OCI-LY7 (cell line): ENCODE data around the gene TGM6. TPM values are rescaled to one million over a fixed set of nuclear protein-coding genes. Genes with fewer than 3 reads are reported as not detected.

Experiments used
- BruUV-seq: library from RNA; stranded (reverse); fragments of 400-500 nt; replicated peaks from 2 replicates; lab custom pipeline; 2021; lab: Mats Ljungman, UMichigan
- CTCF ChIA-PET: fragments of 300-600 bp; sonication (Branson Sonifier 250); formaldehyde crosslinking; loops from one replicate; lab custom pipeline; 2022; ENCODE audit warnings: antibody characterized with exemption; ENCODE audit not compliant: unreplicated experiment; lab: Charles Lee
- POLR2A ChIA-PET: fragments of 300-600 bp; sonication (Branson Sonifier 250); formaldehyde crosslinking; loops from one replicate; lab custom pipeline; 2022; ENCODE audit warnings: antibody characterized with exemption; lab: Charles Lee
- DNase-seq: peaks from one replicate; pipeline ENCODE4 v3.0.0-alpha.2; 2015; ENCODE audit warnings: low spot score
- H2AFZ ChIP-seq: fragments of 200-600 bp; sonication (generic), shearing (Covaris generic); 2 replicates; pipeline ENCODE4 v1.6.1; 2014; ENCODE audit warnings: mild to moderate bottlenecking, antibody characterized with exemption, low read length, moderate library complexity
- H3K27ac ChIP-seq: fragments of 200-600 bp; sonication (generic); 2 replicates; pipeline ENCODE4 v1.5.1; 2014; ENCODE audit warnings: mixed run types, low read depth, mild to moderate bottlenecking, moderate library complexity, low read length, inconsistent platforms; ENCODE audit not compliant: poor library complexity, severe bottlenecking
- H3K36me3 ChIP-seq: fragments of 200-600 bp; sonication (generic); 2 replicates; pipeline ENCODE4 v1.6.1; 2014; ENCODE audit warnings: mild to moderate bottlenecking, antibody characterized with exemption, low read length, moderate library complexity, mixed read lengths; ENCODE audit not compliant: insufficient read depth
- H3K4me1 ChIP-seq: fragments of 200-600 bp; sonication (generic); 2 replicates; pipeline ENCODE4 v1.5.1; 2014; ENCODE audit warnings: mild to moderate bottlenecking, low read length; ENCODE audit not compliant: insufficient read depth, poor library complexity, severe bottlenecking
- H3K4me2 ChIP-seq: fragments of 200-600 bp; sonication (generic); 2 replicates; pipeline ENCODE4 v1.6.1; 2014; ENCODE audit warnings: mild to moderate bottlenecking, low read length
- H3K4me3 ChIP-seq: fragments of 200-600 bp; sonication (generic); 2 replicates; pipeline ENCODE4 v1.5.1; 2014; ENCODE audit warnings: mild to moderate bottlenecking, low read depth, low read length; ENCODE audit not compliant: poor library complexity, severe bottlenecking
- H3K79me2 ChIP-seq: fragments of 200-600 bp; sonication (generic); 2 replicates; pipeline ENCODE4 v1.6.1; 2016; ENCODE audit warnings: low read depth, mild to moderate bottlenecking, low read length, moderate library complexity, mixed read lengths; ENCODE audit not compliant: insufficient read depth
- H3K9me2 ChIP-seq: fragments of 200-600 bp; sonication (generic); 2 replicates; pipeline ENCODE4 v1.6.1; 2016; ENCODE audit warnings: mild to moderate bottlenecking, low read length, mixed read lengths; ENCODE audit not compliant: insufficient read depth
- H3K9me3 ChIP-seq: fragments of 200-600 bp; sonication (generic); 2 replicates; pipeline ENCODE4 v1.6.1; 2014; ENCODE audit warnings: mild to moderate bottlenecking, mixed run types, low read length, mixed read lengths
- H4K20me1 ChIP-seq: fragments of 200-600 bp; sonication (generic); 2 replicates; pipeline ENCODE4 v1.6.1; 2014; ENCODE audit warnings: mild to moderate bottlenecking, antibody characterized with exemption, low read length, moderate library complexity, mixed read lengths; ENCODE audit not compliant: insufficient read depth
- EZH2phosphoT487 ChIP-seq: fragments of 200-600 bp; sonication (generic); IDR thresholded peaks from 2 replicates; pipeline ENCODE4 v1.6.1; 2018; ENCODE audit warnings: low read depth, borderline replicate concordance, mild to moderate bottlenecking, mixed run types, antibody characterized with exemption, low read length, moderate library complexity, mixed read lengths
- intact Hi-C: fragments of 100-400 bp; cut with micrococcal nuclease; formaldehyde crosslinking; loops from one replicate; pipeline ENCODE4 v1.10.0; 2022; ENCODE audit not compliant: unreplicated experiment
- total RNA-seq, 2 experiments: library from RNA; depleted of rRNA in 1 of 2; stranded (reverse); fragments of >200 nt in 1 of 2; shearing (Covaris generic) in 1 of 2; gene quantifications; 2 replicates each; pipeline ENCODE4 v1.2.3, GENCODE V29; 2014 to 2022
- TF ChIP-seq, protein P1 (sequence below): fragments of 200-600 bp; sonication (generic); conservative IDR thresholded peaks from 2 replicates; pipeline ENCODE4 v1.5.1; 2014; ENCODE audit warnings: mild to moderate bottlenecking, antibody characterized with exemption, low read length, moderate library complexity, mixed read lengths

The TGM6 gene
- total RNA-seq, 2 experiments from 2014 or later: not detected

DNA sequence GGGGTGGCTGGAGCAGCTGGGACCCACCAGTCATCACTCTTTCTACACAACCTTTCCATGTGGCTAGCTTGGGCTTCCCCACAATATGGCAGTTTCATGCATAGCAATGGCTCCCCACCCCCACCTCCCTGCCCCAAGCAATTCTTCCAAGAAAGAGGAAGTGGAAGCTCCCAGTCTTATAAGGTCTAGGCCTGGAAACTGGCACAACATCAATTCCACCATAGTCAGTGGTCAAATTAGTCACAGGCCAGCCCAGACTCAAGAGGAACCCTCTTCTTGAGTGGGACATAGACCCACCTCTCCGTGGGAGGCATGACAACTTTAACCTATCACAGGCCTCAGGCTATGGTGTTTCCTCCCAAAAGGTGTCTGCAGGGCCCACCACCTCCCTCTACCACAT, 17.7 kb downstream of the TGM6 start:
- POLR2A ChIA-PET: interaction anchor here (0.6 to 1.1 kb wide), 2 partner anchors 24 to 174 kb away, joined by 3 to 12 read pairs; no protein-coding TSS in a partner anchor
- CTCF ChIA-PET: no interaction called here
- Histone ChIP-seq H3K79me2 (no peaks in the 10 kb centered on the region), H4K20me1 (no peaks in the 10 kb centered on the region), H3K4me1 (no peaks in the 10 kb centered on the region), H3K4me3 (no peak overlapping the region), H3K4me2 (no peak overlapping the region), H3K9me3 (no peaks in the 10 kb centered on the region), H2AFZ (no peak overlapping the region), H3K27ac (no peak overlapping the region), H3K36me3 (no peaks in the 10 kb centered on the region), H3K9me2 (no peaks in the 10 kb centered on the region)
- TF ChIP-seq, protein P1, sequence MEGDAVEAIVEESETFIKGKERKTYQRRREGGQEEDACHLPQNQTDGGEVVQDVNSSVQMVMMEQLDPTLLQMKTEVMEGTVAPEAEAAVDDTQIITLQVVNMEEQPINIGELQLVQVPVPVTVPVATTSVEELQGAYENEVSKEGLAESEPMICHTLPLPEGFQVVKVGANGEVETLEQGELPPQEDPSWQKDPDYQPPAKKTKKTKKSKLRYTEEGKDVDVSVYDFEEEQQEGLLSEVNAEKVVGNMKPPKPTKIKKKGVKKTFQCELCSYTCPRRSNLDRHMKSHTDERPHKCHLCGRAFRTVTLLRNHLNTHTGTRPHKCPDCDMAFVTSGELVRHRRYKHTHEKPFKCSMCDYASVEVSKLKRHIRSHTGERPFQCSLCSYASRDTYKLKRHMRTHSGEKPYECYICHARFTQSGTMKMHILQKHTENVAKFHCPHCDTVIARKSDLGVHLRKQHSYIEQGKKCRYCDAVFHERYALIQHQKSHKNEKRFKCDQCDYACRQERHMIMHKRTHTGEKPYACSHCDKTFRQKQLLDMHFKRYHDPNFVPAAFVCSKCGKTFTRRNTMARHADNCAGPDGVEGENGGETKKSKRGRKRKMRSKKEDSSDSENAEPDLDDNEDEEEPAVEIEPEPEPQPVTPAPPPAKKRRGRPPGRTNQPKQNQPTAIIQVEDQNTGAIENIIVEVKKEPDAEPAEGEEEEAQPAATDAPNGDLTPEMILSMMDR: no peak
- no peak for TF ChIP-seq EZH2phosphoT487
- BruUV-seq: no TSS peak
- intact Hi-C loops: no loop called here
- DNase-seq: no peak

DNA sequence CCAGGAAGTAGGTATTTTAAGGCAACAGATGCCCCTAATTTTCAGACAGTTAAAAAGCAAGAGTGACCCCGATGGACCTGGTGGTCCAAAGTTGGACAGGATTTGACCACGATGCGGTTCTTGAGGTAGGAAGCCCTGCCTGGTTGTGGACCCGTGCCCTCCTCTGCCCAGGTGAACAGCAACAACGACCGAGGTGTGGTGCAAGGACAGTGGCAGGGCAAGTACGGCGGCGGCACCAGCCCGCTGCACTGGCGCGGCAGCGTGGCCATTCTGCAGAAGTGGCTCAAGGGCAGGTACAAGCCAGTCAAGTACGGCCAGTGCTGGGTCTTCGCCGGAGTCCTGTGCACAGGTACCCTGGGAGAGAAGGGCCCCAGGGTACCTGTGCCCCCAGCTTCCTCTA, 18.7 kb downstream of the TGM6 start:
- Histone ChIP-seq H3K27ac (no peak overlapping the region), H3K9me2 (no peaks in the 10 kb centered on the region), H3K79me2 (no peaks in the 10 kb centered on the region), H3K4me1 (no peaks in the 10 kb centered on the region), H3K36me3 (no peaks in the 10 kb centered on the region), H3K4me2 (no peak overlapping the region), H2AFZ (no peak overlapping the region), H3K9me3 (no peaks in the 10 kb centered on the region), H3K4me3 (no peak overlapping the region), H4K20me1 (no peaks in the 10 kb centered on the region)
- intact Hi-C loops: no loop called here
- no peak for DNase-seq
- BruUV-seq: no TSS peak
- ChIA-PET CTCF (no interaction called here), POLR2A (interaction anchor here (1.1 kb wide), 1 partner anchor 24 kb away, joined by 3 read pairs; no protein-coding TSS in a partner anchor)
- TF ChIP-seq EZH2phosphoT487: no peak
- TF ChIP-seq, protein P1: no peak

DNA sequence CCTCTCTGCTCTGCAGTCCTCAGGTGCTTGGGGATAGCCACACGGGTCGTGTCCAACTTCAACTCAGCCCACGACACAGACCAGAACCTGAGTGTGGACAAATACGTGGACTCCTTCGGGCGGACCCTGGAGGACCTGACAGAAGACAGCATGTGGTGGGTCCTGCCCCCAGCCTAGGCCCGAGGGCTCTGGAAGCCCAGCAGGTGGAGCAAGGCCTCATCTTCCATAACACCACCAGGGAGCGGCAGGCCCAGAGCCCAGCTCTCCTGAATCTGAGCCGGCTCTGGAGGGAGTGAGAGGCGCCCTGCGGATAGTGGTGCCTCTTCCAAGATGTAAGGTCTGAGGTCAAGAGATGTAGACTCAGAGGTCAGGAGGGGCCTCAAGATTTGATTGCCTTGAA, 19.6 kb downstream of the TGM6 start:
- ChIA-PET CTCF (no interaction called here), POLR2A (no interaction called here)
- intact Hi-C loops: no loop called here
- Histone ChIP-seq H3K4me1 (no peaks in the 10 kb centered on the region), H3K4me3 (no peak overlapping the region), H3K4me2 (no peak overlapping the region), H3K36me3 (no peaks in the 10 kb centered on the region), H3K9me3 (no peaks in the 10 kb centered on the region), H3K79me2 (no peaks in the 10 kb centered on the region), H2AFZ (no peak overlapping the region), H3K27ac (no peak overlapping the region), H4K20me1 (no peaks in the 10 kb centered on the region), H3K9me2 (no peaks in the 10 kb centered on the region)
- DNase-seq: no peak
- TF ChIP-seq, protein P1: no peak
- no peak for TF ChIP-seq EZH2phosphoT487
- no TSS peak for BruUV-seq
